Hematopoietic multipotent progenitor cell treated with erythropoietin and hydrocortisone succinate and interleukin-3 and kit ligand, for 15 days (in vitro differentiated cells): ENCODE measurements around the gene CREB5.
"Not testable (repeated sequence)": the region's sequence is repeated elsewhere in the genome, so short reads cannot be mapped to it uniquely, and the experiment has no call there.

Experiments
- DNase-seq: peaks from one replicate; pipeline ENCODE4 v3.0.0-alpha.2; 2015; ENCODE audit warnings: low spot score

CREB5 gene

DNA sequence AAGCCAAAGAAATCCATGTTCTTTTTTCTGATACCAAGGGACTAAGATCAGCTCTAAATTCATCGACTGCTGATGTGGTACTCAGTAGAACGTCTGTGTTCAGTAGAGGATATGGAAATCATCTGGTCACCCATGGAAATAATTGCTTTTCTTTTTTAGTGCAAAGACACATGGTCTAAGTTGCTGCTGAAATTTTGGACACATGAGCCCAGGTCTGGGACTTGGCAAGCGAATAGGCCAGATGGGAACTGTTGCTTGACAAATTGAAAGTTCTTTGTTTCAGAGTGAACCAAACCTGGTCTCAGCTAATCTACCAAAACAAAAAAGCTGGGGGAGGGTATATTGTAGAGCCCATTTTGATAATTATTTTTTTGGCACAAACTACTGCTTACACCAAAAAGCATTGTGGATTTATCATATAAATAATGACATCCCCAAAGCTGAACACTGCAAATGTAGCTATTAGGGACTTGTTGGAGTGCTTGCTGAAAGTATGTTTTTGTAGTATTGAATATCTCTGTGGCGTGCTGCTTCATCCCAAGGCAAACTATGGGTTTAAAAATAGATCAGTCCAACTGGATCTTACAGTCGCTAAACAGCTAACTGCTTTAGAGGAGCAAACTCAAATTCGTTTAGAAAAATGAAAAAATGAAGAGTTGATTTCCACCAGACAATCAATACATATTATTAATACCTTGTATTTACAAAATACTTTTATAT lies 401.1 kb downstream of the CREB5 start:
- no peak for DNase-seq

DNA sequence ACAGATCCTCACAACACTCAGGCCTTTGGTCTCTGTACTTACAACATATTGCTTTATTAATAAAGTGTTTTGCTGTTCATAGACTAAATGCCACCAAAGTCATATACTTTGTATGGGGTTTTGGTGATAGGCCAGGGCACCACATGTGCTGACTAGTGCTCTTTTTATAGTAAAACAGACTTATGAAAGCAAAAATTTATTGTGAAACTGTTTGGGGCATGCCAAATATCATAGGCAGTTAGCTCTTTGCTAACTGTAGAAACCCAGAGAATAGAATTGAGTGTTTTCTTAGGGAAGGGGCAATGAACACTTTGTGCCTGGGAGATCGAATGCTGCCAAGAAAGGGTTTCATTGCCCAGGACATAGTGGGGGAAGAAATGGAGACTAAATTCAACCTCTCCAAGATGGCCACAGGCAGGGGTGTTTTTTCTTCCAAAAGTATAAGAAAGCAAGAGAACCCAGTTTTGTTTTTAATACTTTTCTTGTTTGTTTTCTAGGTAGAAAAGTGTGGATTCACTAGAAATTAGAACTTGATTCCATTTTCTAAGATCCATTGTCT lies 403.1 kb downstream of the CREB5 start:
- DNase-seq, result no peak

- no peak for DNase-seq
Measured at GRCh38 chr7:28815928-28816373, 403.6 kb downstream of the CREB5 start.

- DNase-seq, result no peak
Measured at GRCh38 chr7:28818996-28819395, 406.7 kb downstream of the CREB5 start.

DNA sequence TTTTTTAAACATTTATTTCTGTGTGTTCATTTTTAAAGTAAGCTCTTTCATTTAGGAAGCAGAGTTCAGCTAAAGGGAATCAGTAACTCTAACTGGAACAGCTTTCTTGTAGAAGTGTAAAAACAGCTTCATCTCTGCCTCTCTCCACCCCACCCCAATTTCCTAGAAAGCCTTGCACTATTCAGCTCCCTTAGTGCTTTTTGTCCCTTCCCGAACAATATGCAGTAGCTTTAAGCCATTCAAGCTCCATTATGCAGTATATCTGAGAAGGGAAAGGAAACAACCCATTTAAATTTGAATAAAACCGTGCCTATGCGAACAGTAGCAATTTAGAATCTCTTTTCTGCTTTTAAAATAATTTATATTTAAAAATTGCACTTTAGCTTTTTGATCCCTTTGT lies 411.3 kb downstream of the CREB5 start:
- no peak for DNase-seq

DNA sequence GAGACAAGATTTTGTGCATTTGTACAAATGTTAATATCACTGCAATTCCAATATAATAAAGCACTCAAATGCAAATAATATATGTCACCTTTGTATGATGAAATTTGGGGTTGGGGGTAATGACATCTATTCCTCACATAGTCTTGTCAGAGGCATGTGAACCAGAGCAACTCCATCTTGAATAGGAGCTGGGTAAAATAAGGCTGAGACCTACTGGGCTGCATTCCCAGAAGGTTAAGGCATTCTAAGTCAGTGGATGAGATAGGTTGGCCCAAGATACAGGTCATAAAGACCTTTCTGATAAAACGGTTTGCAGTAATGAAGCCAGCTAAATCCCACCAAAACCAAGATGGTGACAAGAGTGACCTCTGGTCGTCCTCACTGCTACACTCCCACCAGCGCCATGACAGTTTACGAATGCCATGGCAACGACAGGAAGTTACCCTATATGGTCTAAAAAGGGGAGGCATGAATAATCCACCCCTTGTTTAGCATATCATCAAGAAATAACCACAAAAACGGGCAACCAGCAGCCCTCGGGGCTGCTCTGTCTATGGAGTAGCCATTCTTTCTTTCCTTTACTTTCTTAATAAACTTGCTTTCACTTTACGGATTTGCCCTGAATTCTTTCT lies 413.6 kb downstream of the CREB5 start:
- DNase-seq, result not testable (repeated sequence)

DNA sequence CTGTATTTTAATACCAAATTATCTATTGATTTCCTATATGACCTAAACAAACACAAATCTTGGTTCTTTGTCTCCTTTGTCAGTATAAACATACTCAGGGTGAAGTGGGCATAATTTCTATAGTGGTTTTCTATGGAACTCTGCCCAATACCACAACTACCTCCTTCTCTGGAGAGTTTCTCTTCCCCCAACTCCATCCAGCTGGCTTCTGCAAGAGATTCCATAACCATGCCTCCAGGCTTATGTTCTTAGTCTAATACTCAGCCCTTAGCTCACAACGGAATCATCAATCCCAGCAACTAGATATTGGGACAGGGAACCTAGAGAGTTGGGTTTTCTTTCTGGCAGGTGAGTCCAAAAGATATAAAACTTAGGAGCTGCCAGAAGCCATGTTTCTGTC lies 418.5 kb downstream of the CREB5 start:
- no peak for DNase-seq

DNA sequence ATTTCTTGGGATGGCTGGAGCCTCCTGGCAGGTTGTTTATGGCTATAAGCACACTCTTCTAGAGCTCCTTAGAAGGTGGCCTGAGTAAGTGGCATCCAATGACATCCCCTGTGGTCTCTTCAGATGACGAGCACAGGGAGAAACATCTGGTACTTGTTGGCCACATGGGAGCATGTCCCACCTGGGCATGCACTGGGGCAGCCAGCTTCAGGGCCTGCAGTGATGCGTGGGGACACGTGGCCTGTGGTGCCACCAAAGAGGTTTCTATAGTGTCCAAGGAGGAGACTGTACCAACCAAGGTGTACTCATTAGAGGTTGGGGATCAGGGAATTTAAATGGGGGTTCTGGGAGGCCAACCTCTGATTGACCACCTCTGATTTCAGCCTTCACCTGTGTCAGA lies 420.4 kb downstream of the CREB5 start:
- no peak for DNase-seq

DNA sequence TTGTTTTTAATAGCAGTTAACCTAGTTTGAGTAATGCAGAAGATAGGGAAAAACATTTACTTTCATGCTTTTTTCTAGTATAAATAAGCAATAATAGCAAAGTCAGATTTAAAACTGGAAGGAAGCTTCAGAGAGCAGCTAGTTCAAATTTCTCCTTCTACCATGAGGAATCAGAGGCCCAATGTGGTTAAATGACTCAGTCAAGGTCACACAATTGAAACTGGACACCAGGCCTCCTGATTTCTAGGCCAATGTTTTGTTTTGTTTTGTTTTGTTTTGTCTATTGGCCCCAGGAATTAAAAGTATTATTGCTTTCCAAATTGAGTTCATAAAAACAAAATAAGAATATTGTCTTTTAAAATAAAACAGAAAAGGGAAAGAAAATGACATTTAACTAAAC lies 423.5 kb downstream of the CREB5 start:
- DNase-seq, result no peak

GRCh38 chr7:28836716-28837115 lies 424.4 kb downstream of the CREB5 start:
- DNase-seq, result no peak

GRCh38 chr7:28837216-28837615 lies 424.9 kb downstream of the CREB5 start:
- DNase-seq, result no peak

- no peak for DNase-seq
Measured at GRCh38 chr7:28840592-28840995, 428.3 kb downstream of the CREB5 start.

DNA sequence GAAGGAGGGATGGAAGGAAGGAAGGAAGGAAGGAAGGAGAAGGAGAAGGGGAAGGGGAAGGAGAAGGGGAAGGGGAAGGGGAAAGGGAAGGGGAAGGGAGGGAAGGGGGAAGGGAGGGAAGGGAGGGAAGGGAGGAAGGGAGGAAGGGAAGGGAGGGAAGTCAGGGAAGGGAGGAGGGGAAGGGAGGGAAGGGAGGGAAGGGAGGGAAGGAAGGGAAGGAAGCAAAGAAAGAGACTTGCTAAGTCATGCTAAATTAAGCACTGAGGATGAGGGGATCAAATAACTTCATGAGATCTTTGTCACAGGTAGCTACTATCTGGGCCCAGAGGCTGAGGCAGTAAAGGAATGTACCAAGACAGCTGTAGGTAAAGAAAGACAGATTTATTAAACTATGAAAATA lies 429.4 kb downstream of the CREB5 start:
- DNase-seq, result no peak

GRCh38 chr7:28842769-28843295 lies 430.5 kb downstream of the CREB5 start:
- DNase-seq, result no peak

GRCh38 chr7:28845106-28845505 lies 432.8 kb downstream of the CREB5 start:
- no peak for DNase-seq

DNA sequence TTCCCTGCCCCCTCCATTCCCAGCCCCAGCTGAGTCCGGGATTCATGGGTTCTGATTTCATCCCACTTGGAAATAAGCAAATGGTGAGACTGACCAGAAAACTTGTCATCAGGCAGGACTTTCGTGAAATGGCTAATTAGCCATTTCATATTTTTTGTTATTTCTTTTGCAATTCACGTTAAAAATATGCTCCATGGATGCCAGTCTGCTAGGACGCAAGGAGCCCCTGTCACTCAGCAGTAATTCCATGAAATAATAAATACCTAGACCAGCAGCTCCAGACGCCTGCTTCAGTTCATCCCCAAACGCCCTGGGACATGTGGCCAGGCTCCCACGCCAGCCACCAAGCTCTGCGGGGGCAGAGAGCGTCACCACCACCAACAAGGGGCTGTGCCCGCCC lies 434.9 kb downstream of the CREB5 start:
- DNase-seq, result no peak

GRCh38 chr7:28847681-28848080 lies 435.4 kb downstream of the CREB5 start:
- no peak for DNase-seq

DNA sequence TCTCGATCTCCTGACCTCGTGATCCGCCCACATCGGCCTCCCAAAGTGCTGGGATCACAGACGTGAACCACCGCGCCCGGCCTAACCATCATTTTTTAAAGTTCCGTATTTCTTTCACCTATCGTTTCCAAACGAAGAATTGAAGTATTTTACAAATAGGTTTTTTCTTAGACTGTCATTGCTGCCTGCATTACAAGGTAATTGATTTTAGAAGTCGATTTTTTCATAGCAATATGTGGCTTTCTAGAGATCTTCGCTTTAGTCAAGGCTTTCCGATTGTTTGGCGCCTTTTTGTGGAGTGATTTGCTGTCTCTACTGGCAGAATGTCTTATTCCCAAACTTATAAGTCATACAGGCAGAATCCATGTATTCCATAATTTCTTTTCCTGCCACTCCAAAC lies 436.6 kb downstream of the CREB5 start:
- DNase-seq, result no peak

- no peak for DNase-seq
Measured at GRCh38 chr7:28850699-28851098, 438.4 kb downstream of the CREB5 start.

GRCh38 chr7:28853150-28853549 lies 440.8 kb downstream of the CREB5 start:
- no peak for DNase-seq

GRCh38 chr7:28853834-28854749 lies 441.8 kb downstream of the CREB5 start:
- peak; percentile 48 for DNase-seq

DNA sequence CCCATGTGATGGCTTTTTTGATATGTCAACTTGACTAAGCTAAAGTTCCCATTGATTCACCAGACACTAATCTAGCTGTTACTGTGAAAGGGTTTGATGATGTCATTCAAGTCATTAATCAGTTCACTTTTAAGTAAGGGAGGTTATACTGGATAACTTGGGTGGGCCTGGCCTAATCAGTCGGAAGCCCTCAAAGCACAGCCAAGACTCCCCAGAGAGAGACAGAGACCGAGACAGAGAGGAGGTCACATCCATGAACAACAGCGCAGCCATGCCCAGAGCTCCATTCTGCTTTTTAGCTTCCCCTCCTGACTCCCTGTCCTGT lies 442.4 kb downstream of the CREB5 start:
- DNase-seq, result no peak
